Peyer's patch (tissue), 4 donors: ENCODE measurements around the gene IFT20.

Source experiments
- CTCF ChIP-seq, 6 experiments: fragments of 450-650 bp in 4 of 6; fragments of 200-600 bp in 2 of 6; sonication (generic) in 1 of 6; IDR thresholded peaks; one replicate each; pipeline ENCODE4 v1.5.1; 2017 to 2019; ENCODE audit warnings: antibody characterized with exemption in 6 of 6, mild to moderate bottlenecking in 3 of 6, moderate library complexity in 1 of 6
- POLR2A ChIP-seq, 2 donors: fragments of 450-650 bp; IDR thresholded peaks; one replicate each; pipeline ENCODE4 v1.5.1; 2017; ENCODE audit warnings: antibody characterized with exemption in 2 of 2, mild to moderate bottlenecking in 2 of 2, moderate library complexity in 2 of 2

GRCh38 chr17:28370744-28371103 is 35.5 kb upstream of the IFT20 start:
- TF ChIP-seq POLR2A (IDR thresholded peaks at IDR 0.05), result no peak
- TF ChIP-seq CTCF (IDR thresholded peaks at IDR 0.05), result no peak
